GM12872 (cell line): ENCODE measurements around the gene NUDT2.

Source experiments
- CTCF ChIP-seq: IDR thresholded peaks from 3 replicates; pipeline ENCODE4 v1.5.1; 2011; ENCODE audit warnings: low read depth, mild to moderate bottlenecking, low read length, moderate library complexity; ENCODE audit not compliant: insufficient read depth

Gene NUDT2

DNA sequence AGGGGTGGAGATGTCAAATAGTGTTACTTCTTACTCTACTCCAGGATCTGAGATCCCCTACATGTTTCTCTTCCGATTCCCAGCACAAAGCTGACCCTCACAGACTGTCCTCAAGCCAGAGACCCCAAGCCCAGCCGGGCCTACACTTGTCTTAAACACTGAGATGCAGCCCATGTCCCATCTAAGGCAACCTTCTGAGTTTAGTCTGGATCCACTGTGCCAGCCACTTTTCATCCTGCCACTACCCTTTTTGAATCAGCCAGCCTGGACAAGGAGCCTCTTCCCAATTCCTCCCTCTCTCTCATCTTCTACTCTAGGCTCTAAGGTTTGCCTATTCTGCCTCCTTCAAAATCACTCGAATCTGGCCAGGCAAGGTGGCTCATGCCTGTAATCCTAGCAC, 53.5 kb downstream of the NUDT2 start:
- TF ChIP-seq CTCF = no peak

DNA sequence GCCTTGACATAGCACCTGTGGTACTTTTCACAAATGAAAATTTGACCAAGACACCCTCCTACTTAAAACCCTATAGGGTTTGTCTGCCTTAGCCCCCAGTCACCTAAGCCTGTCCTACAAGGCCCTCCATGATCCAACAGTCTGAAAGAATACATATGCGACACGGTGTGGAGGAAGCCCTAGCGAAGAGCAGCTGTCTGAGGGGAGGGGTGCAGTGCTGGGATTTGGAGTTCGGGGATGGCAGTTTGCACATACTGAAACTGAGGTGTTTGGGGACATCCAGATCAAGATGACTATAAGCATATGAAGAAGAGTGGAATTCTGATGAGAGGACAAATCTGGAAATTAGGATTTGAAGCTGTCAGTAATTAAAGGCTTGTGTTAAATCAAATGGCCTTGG, 54.5 kb downstream of the NUDT2 start:
- no peak for TF ChIP-seq CTCF

DNA sequence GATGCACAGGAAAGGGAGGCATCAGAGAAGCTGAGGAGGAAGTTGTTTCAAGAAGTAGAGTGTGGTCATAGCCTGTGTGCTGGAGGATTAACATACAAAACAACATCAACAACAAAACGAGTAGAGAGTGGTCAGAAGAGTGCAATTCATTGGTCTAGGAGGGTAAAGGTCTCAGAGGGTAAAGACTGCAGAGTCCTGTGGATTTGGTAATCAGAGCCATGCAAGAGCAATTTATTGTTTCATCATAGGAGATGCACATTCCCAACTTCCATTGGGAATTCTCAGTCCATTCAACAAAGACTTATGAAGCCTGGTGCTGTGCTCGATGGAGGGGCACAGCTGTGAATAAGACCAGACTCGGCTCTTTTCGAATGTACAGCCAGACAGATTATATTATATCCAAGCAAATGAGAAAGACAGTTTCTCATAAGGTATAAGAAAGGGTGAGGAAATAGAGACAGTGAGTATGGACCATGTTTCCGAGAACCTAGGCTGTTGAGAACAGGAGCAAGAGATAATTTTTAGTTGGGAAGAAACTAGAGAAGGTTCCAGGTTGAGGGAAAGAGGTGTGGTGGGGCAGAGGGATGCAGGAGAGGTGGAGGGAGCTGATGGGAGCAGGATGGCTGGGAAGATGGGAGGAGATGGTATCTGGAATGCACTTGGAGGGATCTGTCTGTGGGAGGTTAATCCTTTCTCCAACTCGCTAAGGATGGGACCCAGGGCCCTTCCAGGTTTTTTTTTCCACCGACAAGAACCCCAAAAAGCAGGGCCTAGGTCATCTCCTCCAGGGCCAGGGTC, 55.2 kb downstream of the NUDT2 start:
- no peak for TF ChIP-seq CTCF

- TF ChIP-seq CTCF = no peak
Observed at GRCh38 chr9:34385561-34386230, 56.3 kb downstream of the NUDT2 start.

- no peak for TF ChIP-seq CTCF
Observed at GRCh38 chr9:34386656-34387055, 57.3 kb downstream of the NUDT2 start.

- no peak for TF ChIP-seq CTCF
Observed at GRCh38 chr9:34387239-34387638, 57.9 kb downstream of the NUDT2 start.

- no peak for TF ChIP-seq CTCF
Observed at GRCh38 chr9:34392511-34392910, 63.1 kb downstream of the NUDT2 start.
